GM19328 (cell line): ENCODE measurements around the gene VEGFA.

ENCODE experiments used
- ATAC-seq: cut with Tn5 transposase; IDR thresholded peaks from one replicate; pipeline ENCODE4 v1.9.1; 2021; ENCODE audit warnings: mild to moderate bottlenecking, moderate library complexity; ENCODE audit not compliant: unreplicated experiment

Gene VEGFA

GRCh38 chr6:43759136-43759906 lies 10.7 kb upstream of the VEGFA start:
- no peak for ATAC-seq

- no peak for ATAC-seq
These were observed 10.2 kb upstream of the VEGFA start for GRCh38 chr6:43759907-43760206.

- no peak for ATAC-seq
These were observed 9.5 kb upstream of the VEGFA start for GRCh38 chr6:43760210-43761168.

DNA sequence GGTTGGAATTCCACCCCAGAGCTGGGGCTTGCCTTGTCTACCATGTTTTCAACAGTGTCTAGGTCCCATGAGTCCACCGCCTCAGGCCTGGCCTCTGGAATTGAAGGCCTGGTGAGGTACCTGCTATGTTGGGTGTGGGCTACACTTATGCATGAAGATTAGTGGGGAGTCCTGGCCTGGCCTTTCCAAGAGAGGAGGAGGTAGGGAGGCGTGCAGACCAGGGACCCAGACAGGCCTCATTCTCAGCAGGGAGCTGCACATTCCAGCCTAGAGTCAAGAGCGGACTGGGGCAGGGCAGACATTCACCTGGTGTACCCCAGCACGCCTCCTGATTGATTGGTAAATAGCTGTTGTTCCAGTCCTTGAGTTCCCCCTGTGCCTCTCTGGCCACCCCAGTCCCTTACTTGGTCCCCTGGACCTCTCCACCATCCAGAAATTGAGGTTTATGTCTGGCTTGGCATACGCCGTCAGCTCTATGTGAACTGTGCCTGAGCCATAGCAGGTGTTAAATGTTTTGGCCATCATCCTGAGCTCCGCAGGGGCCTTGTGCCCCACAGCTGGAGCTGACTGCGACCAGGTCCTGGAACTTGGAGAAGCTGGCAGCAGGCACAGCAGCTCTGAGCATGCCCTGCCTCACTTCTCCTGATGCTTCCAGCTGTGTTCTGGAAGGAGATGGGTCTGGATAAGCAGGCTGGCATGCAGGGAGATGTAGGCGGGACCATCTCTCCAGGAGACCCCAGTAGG lies 8.2 kb upstream of the VEGFA start:
- ATAC-seq: no peak

DNA sequence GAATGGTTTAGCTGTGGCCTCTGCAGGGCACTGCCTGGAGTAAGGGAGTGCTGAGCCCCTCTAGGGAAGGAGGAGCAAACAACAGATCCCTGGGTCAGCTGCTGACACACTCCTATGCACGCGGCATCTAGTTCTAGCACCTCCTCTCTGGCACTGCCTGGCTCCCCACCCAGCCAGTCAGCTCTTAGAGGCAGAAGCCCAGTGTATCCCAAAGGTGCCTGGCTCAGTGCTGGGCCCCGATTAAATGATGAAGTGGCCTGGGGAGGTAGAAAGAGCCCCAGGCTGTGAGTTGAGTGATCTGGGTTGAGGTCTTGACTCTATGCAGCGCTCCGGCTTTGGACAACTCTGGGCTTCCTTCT lies 7.6 kb upstream of the VEGFA start:
- ATAC-seq: no peak

GRCh38 chr6:43762966-43763695 lies 6.9 kb upstream of the VEGFA start:
- ATAC-seq: no peak

DNA sequence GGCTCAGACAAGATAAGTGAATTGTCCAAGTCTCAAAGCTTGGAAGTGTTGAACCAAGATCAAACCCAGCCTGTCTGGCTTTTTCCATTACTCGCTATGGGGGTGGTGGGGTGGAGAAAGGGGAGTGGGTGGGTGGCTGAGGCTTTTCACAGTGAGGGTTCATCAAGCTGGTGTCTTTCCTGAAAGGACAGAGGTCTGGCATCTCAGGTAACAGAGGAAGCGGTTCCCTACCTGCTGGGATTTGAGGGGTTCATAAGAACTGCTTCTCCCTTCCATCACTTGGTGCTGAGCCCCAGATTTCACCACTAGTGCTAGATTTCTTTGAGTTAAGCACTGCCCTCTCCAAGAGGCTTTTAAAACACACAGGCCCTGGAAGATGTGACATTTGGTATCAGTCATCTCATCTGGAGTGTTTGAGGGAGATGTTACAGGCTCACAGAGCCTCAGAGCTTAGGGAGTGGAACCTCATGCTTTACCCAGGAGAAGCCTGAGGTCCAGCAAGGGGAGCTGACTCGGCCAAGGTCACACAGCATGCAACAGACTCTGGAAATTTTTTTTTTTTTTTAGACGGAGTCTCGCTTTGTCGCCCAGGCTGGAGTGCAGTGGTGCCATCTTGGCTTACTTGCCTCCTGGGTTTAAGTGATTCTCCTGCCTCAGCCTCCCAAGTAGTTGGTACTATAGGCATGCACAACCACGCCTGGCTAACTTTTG lies 6.0 kb upstream of the VEGFA start:
- ATAC-seq: no peak

DNA sequence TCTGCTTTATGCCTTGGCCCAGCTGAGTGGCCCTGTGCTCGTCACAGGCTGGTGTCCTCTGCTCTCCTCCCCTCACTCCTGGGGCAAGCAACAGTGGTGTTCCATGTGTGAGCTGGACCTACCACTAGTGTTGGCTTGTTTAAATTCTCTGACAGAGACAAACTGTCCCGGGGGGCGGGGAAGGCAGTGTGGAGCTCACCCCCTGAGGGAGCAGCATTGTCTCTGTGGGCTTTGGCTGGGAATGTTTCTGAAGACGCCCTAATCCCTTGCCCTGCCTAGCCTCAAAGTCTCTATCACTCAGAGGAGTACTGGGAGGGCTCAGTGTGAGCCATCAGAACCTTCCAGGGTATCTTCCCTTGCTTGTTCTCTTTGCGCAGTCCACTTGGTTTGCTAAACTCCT lies 5.2 kb upstream of the VEGFA start:
- ATAC-seq: no peak

- no peak for ATAC-seq
These were observed 4.1 kb upstream of the VEGFA start for GRCh38 chr6:43765776-43766499.

GRCh38 chr6:43766500-43766853 lies 3.5 kb upstream of the VEGFA start:
- ATAC-seq: no peak

DNA sequence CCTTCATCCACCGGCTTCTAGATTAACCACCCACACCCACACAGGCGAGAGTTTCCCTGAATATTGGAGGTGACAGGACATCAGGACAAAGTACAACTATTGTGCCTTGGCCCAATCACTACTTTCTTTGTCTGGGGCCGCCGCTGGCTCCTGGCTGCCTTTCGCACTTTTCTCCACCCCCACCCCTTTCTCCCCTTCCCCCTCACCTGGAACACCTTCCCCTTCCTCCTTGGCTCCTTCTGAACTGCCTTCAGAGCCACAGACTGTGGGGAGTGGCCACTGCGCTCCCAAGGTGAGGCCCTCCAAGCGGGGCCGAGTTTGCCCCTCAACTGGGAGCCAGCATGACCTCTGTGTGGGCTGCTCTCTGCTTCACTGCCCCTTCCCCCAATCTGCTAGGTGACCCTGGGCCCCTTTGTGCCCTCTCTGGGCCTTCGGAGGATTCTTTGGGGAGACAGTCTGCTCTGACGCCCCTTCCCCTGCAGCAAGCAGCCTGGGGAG lies 3.0 kb upstream of the VEGFA start:
- ATAC-seq: no peak

DNA sequence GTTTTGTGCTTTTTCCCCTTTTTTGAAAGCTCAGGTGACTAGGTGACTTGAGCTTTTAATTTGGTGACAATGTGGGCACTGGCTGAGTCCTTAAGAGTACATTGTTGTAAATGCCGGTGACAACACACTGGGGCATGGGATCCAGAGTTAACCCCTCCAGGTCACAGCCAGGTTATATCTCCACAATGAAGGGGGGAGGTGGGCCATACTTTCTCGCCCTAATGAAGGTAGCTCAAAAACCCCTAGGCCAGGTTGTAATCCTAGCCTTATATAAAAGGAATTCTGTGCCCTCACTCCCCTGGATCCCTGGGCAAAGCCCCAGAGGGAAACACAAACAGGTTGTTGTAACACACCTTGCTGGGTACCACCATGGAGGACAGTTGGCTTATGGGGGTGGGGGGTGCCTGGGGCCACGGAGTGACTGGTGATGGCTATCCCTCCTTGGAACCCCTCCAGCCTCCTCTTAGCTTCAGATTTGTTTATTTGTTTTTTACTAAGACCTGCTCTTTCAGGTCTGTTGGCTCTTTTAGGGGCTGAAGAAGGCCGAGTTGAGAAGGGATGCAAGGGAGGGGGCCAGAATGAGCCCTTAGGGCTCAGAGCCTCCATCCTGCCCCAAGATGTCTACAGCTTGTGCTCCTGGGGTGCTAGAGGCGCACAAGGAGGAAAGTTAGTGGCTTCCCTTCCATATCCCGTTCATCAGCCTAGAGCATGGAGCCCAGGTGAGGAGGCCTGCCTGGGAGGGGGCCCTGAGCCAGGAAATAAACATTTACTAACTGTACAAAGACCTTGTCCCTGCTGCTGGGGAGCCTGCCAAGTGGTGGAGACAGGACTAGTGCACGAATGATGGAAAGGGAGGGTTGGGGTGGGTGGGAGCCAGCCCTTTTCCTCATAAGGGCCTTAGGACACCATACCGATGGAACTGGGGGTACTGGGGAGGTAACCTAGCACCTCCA lies 2.2 kb upstream of the VEGFA start:
- ATAC-seq: no peak

GRCh38 chr6:43768506-43768860 lies 1.5 kb upstream of the VEGFA start:
- no peak for ATAC-seq

GRCh38 chr6:43768983-43769525 lies 957 bp upstream of the VEGFA start:
- no peak for ATAC-seq

GRCh38 chr6:43770372-43771209 lies 580 bp downstream of the VEGFA start:
- no peak for ATAC-seq

GRCh38 chr6:43771210-43771857 lies 1.3 kb downstream of the VEGFA start:
- no peak for ATAC-seq
